IPS-15b (cell line): Measurements from ENCODE around the gene FAM76A.
"Not testable (repeated sequence)": the region's sequence is repeated elsewhere in the genome, so short reads cannot be mapped to it uniquely, and the experiment has no call there.

Experiments used
- H3K27me3 ChIP-seq: one replicate; pipeline ENCODE4 v1.6.1; 2013; ENCODE audit warnings: low read length; ENCODE audit not compliant: control insufficient read depth, insufficient read depth
- H3K36me3 ChIP-seq: one replicate; pipeline ENCODE4 v1.6.1; 2013; ENCODE audit warnings: low read length; ENCODE audit not compliant: control insufficient read depth, insufficient read depth
- H3K4me1 ChIP-seq: one replicate; pipeline ENCODE4 v1.6.1; 2013; ENCODE audit warnings: mild to moderate bottlenecking, low read length; ENCODE audit not compliant: control insufficient read depth, insufficient read depth
- H3K4me3 ChIP-seq: one replicate; pipeline ENCODE4 v1.5.1; 2013; ENCODE audit warnings: low read depth, low read length
- H3K9ac ChIP-seq: one replicate; pipeline ENCODE4 v1.6.1; 2013; ENCODE audit warnings: low read depth, mild to moderate bottlenecking, low read length
- H3K9me3 ChIP-seq: one replicate; pipeline ENCODE4 v1.6.1; 2013; ENCODE audit warnings: mild to moderate bottlenecking, low read length; ENCODE audit not compliant: control insufficient read depth, insufficient read depth

FAM76A gene

DNA sequence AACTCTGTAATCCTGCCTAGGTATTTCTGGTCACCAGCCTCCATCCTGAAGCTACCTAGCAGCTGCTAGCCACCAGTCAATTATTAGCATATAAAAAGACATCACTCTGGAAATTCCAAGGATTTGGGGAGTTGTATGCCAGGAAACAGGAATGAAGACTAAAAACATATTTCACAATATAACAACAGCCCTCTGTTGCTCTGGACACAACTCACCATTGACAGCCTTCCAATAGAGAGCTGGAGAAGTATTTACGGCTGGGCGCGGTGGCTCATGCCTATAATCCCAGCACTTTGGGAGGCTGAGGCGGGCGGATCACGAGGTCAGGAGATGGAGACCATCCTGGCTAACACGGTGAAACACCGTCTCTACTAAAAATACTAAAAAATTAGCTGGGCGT, 28.9 kb upstream of the FAM76A start:
- not testable (repeated sequence) for H3K4me1 ChIP-seq, H3K4me3 ChIP-seq, H3K27me3 ChIP-seq, H3K9ac ChIP-seq, H3K9me3 ChIP-seq, H3K36me3 ChIP-seq

DNA sequence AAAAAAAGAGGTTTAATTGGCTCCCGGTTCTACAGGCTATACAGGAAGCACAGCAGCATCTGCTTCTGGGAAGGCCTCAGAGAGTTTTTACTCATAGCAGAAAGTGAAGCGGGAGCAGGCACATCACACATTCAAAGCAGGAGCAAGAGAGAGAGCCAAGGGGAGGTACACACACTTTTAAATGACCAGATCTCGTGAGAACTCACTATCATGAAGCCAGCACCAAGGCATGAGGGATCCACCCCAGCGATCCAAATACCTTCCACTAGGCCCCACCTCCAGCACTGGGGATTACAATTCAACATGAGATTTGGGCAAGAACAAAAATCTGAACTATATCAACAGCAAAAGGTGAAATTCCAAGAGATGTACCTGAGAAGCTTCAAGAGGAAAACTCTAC, 20.8 kb upstream of the FAM76A start:
- Histone ChIP-seq H3K9me3 (no peaks in the 10 kb centered on the region), H3K27me3 (no peaks in the 10 kb centered on the region), H3K36me3 (no peaks in the 10 kb centered on the region), H3K9ac (no peak overlapping the region), H3K4me1 (no peaks in the 10 kb centered on the region), H3K4me3 (no peak overlapping the region)

DNA sequence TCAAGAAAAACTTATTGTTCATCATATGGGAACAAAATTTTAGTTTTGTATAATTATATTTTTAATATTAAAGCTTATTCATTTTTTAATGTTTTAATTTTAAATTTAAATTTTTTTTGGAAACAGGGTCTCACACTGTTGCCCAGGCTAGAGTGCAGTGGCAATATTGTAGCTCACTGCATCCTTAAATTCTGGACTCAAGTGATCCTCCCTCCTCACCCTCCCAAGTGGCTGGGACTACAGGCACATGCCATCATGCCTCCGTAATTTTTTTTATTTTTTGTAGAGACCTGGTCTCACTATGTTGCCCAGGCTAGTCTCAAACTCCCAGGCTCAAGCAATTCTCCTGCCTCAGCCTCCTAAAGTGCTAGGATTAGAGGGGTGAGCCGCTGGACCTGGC, 20.2 kb upstream of the FAM76A start:
- no peaks in the 10 kb centered on the region for H3K27me3 ChIP-seq
- no peak overlapping the region for H3K9ac ChIP-seq
- no peaks in the 10 kb centered on the region for H3K36me3 ChIP-seq

DNA sequence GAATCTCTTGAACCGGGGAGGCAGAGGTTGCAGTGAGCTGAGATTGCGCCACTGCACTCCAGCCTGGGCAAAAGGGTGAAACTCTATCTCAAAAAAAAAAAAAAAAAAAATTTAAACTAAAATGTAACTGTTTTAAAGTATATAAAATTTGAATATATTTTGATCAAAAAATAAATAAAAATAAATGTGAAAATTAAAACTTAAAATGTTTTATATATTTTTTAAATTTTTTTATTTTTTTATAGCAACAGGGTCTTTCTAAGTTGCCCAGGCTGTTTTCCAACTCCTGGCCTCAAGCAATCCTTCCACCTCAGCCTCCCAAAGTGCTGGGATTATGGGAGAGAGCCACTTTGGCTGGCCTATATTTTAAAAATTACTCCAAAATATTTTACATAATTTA, 15.2 kb upstream of the FAM76A start:
- Histone ChIP-seq H3K4me1 (no peaks in the 10 kb centered on the region), H3K9me3 (no peaks in the 10 kb centered on the region), H3K36me3 (no peaks in the 10 kb centered on the region), H3K9ac (no peak overlapping the region), H3K4me3 (no peak overlapping the region), H3K27me3 (no peaks in the 10 kb centered on the region)

More for the DNA sequence above, 20.2 kb upstream of the FAM76A start:
- Histone ChIP-seq H3K9me3 (no peaks in the 10 kb centered on the region), H3K4me1 (no peaks in the 10 kb centered on the region), H3K4me3 (no peak overlapping the region)

DNA sequence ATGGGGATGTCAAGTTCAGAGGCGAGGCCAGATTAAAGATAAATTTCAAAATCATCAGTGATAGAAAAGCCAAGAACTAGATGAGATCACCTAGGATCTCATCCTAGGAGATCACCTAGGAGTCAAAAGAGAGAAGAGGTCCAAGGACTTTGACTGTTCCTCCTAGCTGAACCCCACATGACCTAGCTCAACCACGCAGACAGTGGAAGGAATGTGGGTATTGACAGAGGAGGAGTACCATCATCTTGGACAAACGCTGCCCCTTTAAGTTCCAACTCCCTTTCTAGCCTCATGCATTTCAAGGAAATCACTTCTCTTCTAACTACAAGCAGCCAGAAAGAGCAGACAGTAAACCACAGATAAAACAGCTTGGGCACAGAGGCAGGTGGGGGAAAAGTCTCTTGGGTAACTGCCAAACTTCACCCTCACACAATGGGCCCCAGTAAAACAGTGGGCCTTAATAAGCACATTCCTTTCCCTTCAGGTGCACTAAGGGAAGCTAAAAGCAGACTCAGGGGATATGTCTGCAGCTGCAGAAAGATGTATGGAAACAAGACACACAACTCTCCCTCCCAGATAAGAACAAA, 12.5 kb upstream of the FAM76A start:
- no peaks in the 10 kb centered on the region for H3K27me3 ChIP-seq
- H3K4me3 ChIP-seq, result no peak overlapping the region
- no peaks in the 10 kb centered on the region for H3K36me3 ChIP-seq
- no peaks in the 10 kb centered on the region for H3K4me1 ChIP-seq
- H3K9me3 ChIP-seq, result no peaks in the 10 kb centered on the region
- H3K9ac ChIP-seq, result no peak overlapping the region

DNA sequence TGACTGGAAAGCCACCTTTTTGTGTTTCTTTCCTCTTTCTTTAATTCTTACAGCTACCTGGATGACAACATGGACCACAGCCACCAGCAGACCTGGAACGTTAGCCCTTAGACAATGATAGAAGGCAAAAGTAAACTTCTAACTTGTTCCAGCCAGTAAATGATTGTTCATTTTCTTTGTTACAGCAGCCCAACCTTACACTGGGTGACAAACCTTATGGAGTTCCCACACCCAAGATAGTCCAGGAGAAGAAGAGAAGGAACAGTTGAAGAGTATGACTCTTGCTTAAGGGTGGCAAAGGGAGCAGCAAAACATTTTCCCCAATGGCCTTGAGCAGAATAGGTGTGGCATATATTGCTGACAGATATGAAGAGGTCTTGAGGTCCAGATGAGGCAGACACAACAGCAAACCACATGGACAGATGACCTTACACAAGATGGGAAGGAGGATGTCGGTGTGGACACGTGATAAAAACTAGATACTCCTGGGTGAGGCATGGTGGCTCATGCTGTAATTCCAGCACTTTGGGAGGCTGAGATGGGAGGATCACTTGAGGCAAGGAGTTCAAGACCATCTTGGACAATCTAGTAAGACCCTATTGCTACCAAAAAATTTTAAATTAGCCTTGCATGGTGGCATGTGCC, 11.8 kb upstream of the FAM76A start:
- Histone ChIP-seq H3K4me3 (no peak overlapping the region), H3K9me3 (no peaks in the 10 kb centered on the region), H3K9ac (no peak overlapping the region), H3K36me3 (no peaks in the 10 kb centered on the region), H3K4me1 (no peaks in the 10 kb centered on the region), H3K27me3 (no peaks in the 10 kb centered on the region)

DNA sequence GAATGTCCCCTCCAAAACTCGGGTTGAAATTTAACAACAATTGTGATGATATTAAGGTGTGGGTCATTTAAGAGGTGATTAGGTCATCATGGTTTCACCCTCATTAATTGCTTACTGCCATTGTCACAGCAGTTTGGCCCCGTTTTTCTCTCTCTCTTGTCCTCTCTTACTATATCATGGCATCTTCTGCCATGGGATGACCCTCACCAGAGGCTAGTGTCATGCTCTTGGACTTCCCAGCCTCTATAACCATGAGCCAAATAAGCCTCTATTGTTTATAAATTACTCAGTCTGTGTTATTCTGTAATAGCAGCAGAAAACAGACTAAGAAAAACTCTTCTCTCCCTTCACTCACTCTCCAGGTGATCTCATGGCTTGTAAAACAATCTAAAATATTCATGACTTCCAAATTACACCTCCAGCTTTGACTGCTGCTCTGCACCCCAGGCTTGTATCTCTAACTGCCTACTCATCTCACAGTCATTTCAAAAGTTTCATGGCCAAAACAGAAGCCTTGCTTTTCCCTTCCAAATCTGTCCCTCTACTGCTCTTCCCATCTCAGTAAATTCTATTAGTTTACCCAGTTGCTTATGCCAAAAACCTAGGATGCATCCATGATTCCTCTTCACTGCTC, 9.4 kb upstream of the FAM76A start:
- no peak overlapping the region for H3K9ac ChIP-seq
- no peaks in the 10 kb centered on the region for H3K4me1 ChIP-seq
- H3K4me3 ChIP-seq, result no peak overlapping the region
- no peaks in the 10 kb centered on the region for H3K9me3 ChIP-seq
- no peaks in the 10 kb centered on the region for H3K27me3 ChIP-seq
- H3K36me3 ChIP-seq, result no peaks in the 10 kb centered on the region

DNA sequence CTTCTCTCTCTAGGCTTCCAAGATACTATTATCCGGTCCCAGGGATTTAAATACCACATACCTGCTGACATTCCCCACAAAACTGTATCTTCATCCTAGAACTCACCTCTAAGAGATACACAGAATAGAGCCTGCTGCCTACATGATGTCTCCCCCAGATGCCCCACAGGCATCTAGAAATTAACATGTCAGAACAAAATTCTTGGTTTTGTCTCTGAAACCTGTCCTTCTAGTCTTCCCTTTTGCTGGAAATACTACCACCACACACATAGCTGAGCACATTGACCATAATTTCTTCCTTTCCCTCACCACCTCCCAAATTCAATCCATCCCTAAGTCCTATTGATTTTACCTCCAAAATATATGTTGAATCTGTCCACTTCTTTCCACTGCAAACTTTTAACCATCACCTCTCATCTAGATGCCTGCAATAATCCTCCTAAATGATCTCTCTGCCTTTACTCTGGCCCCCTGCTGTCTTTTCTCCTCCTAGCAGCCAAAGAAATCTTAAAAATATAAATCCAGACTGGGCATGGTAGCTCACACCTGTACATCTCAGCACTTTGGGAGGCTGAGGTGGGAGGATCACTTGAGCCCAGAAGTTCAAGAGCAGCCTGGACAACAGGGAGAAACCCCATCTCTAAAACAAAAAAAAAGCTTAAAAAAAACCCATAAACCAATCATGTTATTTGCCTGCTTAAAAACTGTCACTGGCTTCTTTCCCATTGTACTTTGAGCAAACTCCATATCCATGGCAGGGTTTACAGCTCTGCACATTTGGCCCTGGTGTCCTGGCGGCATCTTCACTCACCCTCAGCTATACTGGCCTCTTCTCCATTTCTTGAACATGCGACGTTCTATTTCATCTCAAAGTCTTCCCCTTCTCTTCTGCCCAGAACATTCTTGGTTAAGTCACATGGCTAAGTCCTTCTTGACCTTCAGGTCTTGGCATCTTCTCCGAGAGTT, 6.2 kb upstream of the FAM76A start:
- no peaks in the 10 kb centered on the region for H3K36me3 ChIP-seq
- H3K9me3 ChIP-seq, result no peaks in the 10 kb centered on the region
- peaks cover 1% of the 10 kb centered on the region for H3K4me1 ChIP-seq
- H3K9ac ChIP-seq, result no peak overlapping the region
- no peak overlapping the region for H3K4me3 ChIP-seq
- no peaks in the 10 kb centered on the region for H3K27me3 ChIP-seq

DNA sequence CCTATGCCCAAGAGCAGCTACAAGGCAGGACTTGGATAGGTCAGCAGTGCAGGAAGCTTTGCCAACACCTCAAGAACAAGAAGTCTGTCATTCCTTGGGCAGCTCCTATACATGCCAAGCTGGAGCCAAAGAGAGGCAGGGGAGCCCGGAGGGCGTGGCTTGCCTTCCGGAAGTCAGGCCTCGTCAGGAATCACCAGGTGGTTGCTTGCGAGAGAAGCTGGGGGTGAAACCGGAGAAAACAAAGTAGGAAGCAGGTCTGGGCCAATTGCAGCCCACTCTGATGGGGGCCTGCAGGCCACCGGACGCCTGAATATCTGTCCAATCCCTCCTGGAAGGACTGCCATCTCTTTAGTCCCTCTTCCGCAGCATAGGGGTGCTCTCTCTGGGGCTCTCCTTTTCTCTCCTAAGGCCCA, 794 bp upstream of the FAM76A start:
- Histone ChIP-seq H3K36me3 (no peaks in the 10 kb centered on the region), H3K9ac (no peak overlapping the region), H3K27me3 (no peaks in the 10 kb centered on the region), H3K4me1 (peaks cover 7% of the 10 kb centered on the region), H3K9me3 (no peaks in the 10 kb centered on the region), H3K4me3 (peak overlapping the region; percentile 53)

DNA sequence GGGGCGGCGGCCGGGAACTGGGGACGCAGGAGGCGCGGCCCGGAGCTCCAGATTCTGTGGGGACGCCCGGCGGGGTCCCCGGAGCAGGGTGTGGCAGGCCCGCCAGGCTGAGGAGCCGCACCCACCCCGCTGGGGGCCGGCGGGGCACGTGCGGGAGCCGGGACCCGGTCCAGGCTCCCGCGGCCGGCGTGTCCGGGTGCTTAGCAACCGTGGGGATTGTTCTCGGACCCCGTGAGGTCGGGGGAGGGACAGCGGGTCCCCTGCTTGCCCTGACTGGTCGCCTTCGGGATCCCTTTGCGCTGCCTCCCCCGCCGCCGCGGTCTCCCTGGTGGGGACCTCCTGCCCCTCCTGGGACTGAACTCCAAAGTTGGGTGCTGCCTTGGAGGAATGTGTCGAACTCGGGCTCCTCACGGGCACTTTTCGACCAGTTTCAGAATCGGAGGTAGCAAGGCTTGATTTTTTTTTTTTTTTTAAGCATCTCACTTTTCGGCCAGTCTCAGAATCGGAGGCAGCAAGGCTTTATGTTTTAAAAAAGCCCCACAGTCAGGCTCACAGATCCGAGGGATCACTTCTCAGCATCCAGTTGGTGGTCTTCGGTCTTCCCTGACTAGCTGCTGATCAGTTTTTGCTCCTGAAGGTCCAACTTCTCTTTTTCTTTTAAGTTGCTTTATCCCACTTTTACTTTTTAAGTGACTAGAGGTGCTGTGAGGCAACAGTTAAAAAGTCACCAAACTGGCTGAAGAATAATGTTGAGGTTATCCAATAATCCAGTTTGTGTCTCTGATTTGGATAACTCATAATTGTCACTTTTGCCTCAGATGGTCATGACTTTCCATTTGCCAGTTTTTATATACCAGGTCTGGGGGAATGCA, 648 bp downstream of the FAM76A start:
- Histone ChIP-seq H3K4me1 (peaks cover 7% of the 10 kb centered on the region), H3K27me3 (no peaks in the 10 kb centered on the region), H3K9me3 (no peaks in the 10 kb centered on the region), H3K36me3 (peaks cover 3% of the 10 kb centered on the region), H3K9ac (peak overlapping the region; percentile 79), H3K4me3 (peak overlapping the region; percentile 78)

DNA sequence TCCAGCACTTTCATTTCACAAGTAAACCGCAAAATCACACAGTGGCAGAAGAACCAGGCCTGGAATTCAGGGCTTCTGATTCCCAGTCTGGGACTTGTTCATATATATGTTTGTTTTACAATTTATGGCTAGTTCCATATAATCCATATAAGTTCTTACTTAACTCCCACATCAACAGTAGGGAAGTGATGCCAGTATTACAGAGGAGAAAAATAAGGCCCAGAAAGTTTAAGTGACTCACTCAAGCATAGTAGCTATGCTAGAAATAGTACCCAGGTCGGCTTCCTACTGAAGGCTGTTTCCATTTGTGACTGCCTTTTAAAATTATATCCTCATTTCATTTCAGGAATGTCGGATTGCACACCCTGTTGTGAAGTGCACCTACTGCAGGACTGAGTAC, 1.4 kb downstream of the FAM76A start:
- H3K4me3 ChIP-seq, result no peak overlapping the region

More for the DNA sequence above, 1.4 kb downstream of the FAM76A start:
- no peaks in the 10 kb centered on the region for H3K27me3 ChIP-seq
- peaks cover 3% of the 10 kb centered on the region for H3K36me3 ChIP-seq
- H3K4me1 ChIP-seq, result peaks cover 7% of the 10 kb centered on the region
- H3K9ac ChIP-seq, result no peak overlapping the region
- no peaks in the 10 kb centered on the region for H3K9me3 ChIP-seq
